ENCODE results near the gene ADGRG3.

DNA sequence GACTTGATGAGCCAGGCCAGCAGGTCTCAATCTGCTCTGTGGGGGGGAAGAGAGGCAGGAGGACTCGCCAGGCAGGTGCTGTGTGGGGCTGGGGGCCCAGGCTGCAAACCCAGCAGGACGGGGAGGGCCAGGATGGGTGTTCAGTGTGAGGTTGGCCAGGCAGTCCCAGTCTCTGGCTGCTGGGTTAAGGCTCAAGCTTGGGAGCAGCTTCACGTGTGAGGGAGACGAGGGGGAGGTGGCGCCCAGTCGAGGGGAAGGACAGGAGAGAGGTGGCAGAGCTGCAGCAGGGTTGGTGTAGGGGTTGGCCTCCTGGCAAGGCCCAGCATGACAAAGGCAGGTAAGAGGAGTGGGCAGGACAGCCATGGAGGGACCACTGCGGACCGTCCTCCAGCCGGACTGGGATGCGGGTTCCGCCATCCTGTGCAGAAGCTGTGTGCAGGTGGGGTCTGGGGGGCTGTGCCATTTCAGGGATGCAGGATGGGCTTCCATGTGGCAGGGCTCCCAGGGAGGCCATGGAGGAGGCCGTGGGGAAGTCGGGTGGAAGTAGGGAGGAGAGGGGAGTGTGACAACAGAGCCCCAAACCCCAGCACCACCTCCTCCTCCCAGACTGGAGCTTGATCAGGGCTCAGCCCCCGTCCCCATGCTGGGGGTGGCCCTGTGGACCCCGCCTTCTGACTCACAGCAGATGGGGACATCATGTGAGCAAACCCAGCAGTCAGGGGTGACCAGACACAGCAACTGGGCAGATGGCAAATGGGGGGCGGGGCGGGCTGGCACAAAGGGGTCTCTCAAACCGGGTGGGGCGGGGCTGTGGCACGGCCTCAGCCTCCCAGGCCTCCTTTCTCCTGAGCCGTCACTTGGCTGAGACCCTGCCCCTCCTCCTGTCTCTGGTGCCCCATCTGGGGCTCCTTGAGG lies 36.9 kb upstream of the ADGRG3 start:
- TF ChIP-seq, protein P1, sequence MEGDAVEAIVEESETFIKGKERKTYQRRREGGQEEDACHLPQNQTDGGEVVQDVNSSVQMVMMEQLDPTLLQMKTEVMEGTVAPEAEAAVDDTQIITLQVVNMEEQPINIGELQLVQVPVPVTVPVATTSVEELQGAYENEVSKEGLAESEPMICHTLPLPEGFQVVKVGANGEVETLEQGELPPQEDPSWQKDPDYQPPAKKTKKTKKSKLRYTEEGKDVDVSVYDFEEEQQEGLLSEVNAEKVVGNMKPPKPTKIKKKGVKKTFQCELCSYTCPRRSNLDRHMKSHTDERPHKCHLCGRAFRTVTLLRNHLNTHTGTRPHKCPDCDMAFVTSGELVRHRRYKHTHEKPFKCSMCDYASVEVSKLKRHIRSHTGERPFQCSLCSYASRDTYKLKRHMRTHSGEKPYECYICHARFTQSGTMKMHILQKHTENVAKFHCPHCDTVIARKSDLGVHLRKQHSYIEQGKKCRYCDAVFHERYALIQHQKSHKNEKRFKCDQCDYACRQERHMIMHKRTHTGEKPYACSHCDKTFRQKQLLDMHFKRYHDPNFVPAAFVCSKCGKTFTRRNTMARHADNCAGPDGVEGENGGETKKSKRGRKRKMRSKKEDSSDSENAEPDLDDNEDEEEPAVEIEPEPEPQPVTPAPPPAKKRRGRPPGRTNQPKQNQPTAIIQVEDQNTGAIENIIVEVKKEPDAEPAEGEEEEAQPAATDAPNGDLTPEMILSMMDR (IDR thresholded peaks at IDR 0.05; ENCODE audit: low read depth, low read length) = no peak
- no peak for TF ChIP-seq EZH2phosphoT487 (IDR thresholded peaks at IDR 0.05; ENCODE audit: low read depth)
